HepG2 (cell line): ENCODE results near the gene MYL12B. TPM values are rescaled to one million over a fixed set of nuclear protein-coding genes. Genes with fewer than 3 reads are reported as not detected.
A peak's percentile ranks its signal among the peaks of the same experiment; 100 is the strongest.

Experiments used
- ATAC-seq: fragments of 200-7000 bp; cut with Tn5 transposase; 3 replicates; pipeline ENCODE4 v1.9.1; 2020; ENCODE audit warnings: mild to moderate bottlenecking, moderate library complexity
- BruUV-seq: library from RNA; stranded (reverse); fragments of 400-500 nt; replicated peaks from 2 replicates; lab custom pipeline; 2021; lab: Mats Ljungman, UMichigan
- CTCF ChIA-PET: fragments of 300-600 bp; formaldehyde crosslinking; extraction: SDS; loops from one replicate; lab custom pipeline; 2021; ENCODE audit warnings: low total read pairs, inconsistent platforms, low intra/inter-chr PET ratio; lab: Yijun Ruan, JAX
- POLR2A ChIA-PET: fragments of 350-600 bp; sonication (Branson Sonifier 250); formaldehyde crosslinking; loops from one replicate; lab custom pipeline; 2020; ENCODE audit warnings: antibody characterized with exemption, inconsistent platforms; lab: Yijun Ruan, JAX
- DNase-seq: peaks from one replicate; pipeline ENCODE4 v3.0.0-alpha.2; 2015; ENCODE audit warnings: low spot score
- FAIRE-seq: peaks from 3 replicates; lab custom pipeline; 2011; peaks lifted over from hg19 to GRCh38; lab: Jason Lieb, UNC
- H2AFZ ChIP-seq: one replicate; pipeline ENCODE4 v1.6.1; 2011; ENCODE audit warnings: low read length, inconsistent platforms
- H3K27ac ChIP-seq: fragments of 300-600 bp; 3 replicates; pipeline ENCODE4 v1.8.0; 2011; ENCODE audit warnings: mixed run types, mild to moderate bottlenecking, mixed read lengths, low read length, inconsistent platforms; ENCODE audit not compliant: insufficient read depth; ENCODE audit errors: extremely low read length
- H3K27me3 ChIP-seq, 2 experiments: fragments of 200-600 bp in 1 of 2; 2 replicates in 1 of 2; 3 replicates in 1 of 2; pipeline versions ENCODE4 v1.6.0 to v1.8.0; 2011; ENCODE audit warnings: low read length in 2 of 2, mild to moderate bottlenecking in 2 of 2, moderate library complexity in 2 of 2, inconsistent platforms in 1 of 2; ENCODE audit not compliant: insufficient read depth in 2 of 2, control insufficient read depth in 1 of 2
- H3K36me3 ChIP-seq, 2 experiments: fragments of 200-600 bp in 1 of 2; replicated peaks in 1 of 2; 2 replicates in 1 of 2; 3 replicates in 1 of 2; pipeline versions ENCODE4 v1.5.1 to v1.8.0; 2011; ENCODE audit warnings: low read length in 2 of 2, inconsistent platforms in 1 of 2; ENCODE audit not compliant: insufficient read depth in 2 of 2, control insufficient read depth in 1 of 2
- H3K4me1 ChIP-seq: 2 replicates; pipeline ENCODE4 v1.5.1; 2012; ENCODE audit warnings: low read length, inconsistent platforms; ENCODE audit not compliant: insufficient read depth
- H3K4me2 ChIP-seq: 2 replicates; pipeline ENCODE4 v1.6.0; 2011; ENCODE audit warnings: low read depth, low read length, inconsistent platforms
- H3K4me3 ChIP-seq, 3 experiments: fragments of 200-600 bp in 1 of 3; sonication (generic), shearing (Covaris generic) in 1 of 3; replicated peaks in 1 of 3; 2 replicates each; pipeline ENCODE4 v1.5.1; 2011 to 2016; ENCODE audit warnings: low read length in 3 of 3, inconsistent platforms in 2 of 3, low read depth in 2 of 3, mild to moderate bottlenecking in 2 of 3, control low read depth in 1 of 3, mixed read lengths in 1 of 3; ENCODE audit not compliant: insufficient read depth in 1 of 3
- H3K79me2 ChIP-seq: one replicate; pipeline ENCODE4 v1.6.1; 2011; ENCODE audit warnings: low read length, inconsistent platforms; ENCODE audit not compliant: insufficient read depth
- H3K9ac ChIP-seq: 2 replicates; pipeline ENCODE4 v1.6.0; 2011; ENCODE audit warnings: mild to moderate bottlenecking, low read depth, low read length, inconsistent platforms; ENCODE audit not compliant: insufficient read depth
- H3K9me3 ChIP-seq: 2 replicates; pipeline ENCODE4 v1.5.1; 2012; ENCODE audit warnings: mild to moderate bottlenecking, low read length
- H4K20me1 ChIP-seq: 2 replicates; pipeline ENCODE4 v1.6.0; 2011; ENCODE audit warnings: inconsistent platforms, mild to moderate bottlenecking, low read length, moderate library complexity; ENCODE audit not compliant: insufficient read depth
- ARID2 ChIP-seq: sonication (generic); formaldehyde crosslinking; IDR thresholded peaks from 2 replicates; pipeline ENCODE4 v1.8.1; 2022; ENCODE audit warnings: mild to moderate bottlenecking, missing genetic modification reagents, borderline replicate concordance
- HNF4A ChIP-seq: sonication (generic); formaldehyde crosslinking; IDR thresholded peaks from 2 replicates; pipeline ENCODE4 v1.4.0; 2020; ENCODE audit warnings: missing genetic modification reagents
- KLF6 ChIP-seq: IDR thresholded peaks from 2 replicates; pipeline ENCODE4 v1.8.0; 2016; ENCODE audit warnings: missing biosample characterization, missing genetic modification reagents
- MXI1 ChIP-seq: IDR thresholded peaks from 3 replicates; pipeline ENCODE4 v1.6.1; 2012; ENCODE audit warnings: low read depth, low read length, inconsistent platforms, borderline replicate concordance
- NFYB ChIP-seq: sonication (generic); formaldehyde crosslinking; IDR thresholded peaks from 2 replicates; pipeline ENCODE4 v1.4.0; 2020; ENCODE audit warnings: missing genetic modification reagents
- POLR2AphosphoS2 ChIP-seq: IDR thresholded peaks from 2 replicates; pipeline ENCODE4 v1.6.1; 2011; ENCODE audit warnings: low read depth, low read length, improper control_type of control experiment
- SRSF9 ChIP-seq: fragments of 200-400 bp; formaldehyde crosslinking; IDR thresholded peaks from 2 replicates; pipeline ENCODE4 v1.6.1; 2018; ENCODE audit warnings: borderline replicate concordance, mild to moderate bottlenecking, low read depth, low read length; ENCODE audit not compliant: insufficient read depth, poor library complexity, severe bottlenecking
- ZNF274 ChIP-seq: sonication (generic); formaldehyde crosslinking; IDR thresholded peaks from 2 replicates; pipeline ENCODE4 v1.5.1; 2020; ENCODE audit warnings: mild to moderate bottlenecking, missing genetic modification reagents
- ZNF33B ChIP-seq: sonication (generic); formaldehyde crosslinking; IDR thresholded peaks from 2 replicates; pipeline ENCODE4 v1.5.1; 2020; ENCODE audit warnings: mild to moderate bottlenecking, missing genetic modification reagents
- ZSCAN25 ChIP-seq: sonication (generic); formaldehyde crosslinking; IDR thresholded peaks from 2 replicates; pipeline ENCODE4 v1.8.0; 2022; ENCODE audit warnings: mild to moderate bottlenecking, missing genetic modification reagents
- WGBS: methylation state at CpG from one replicate; pipeline ENCODE4 v1.1.6; 2017; ENCODE audit warnings: low lambda C conversion rate; 5-methylcytosine and 5-hydroxymethylcytosine counted together
- in situ Hi-C: cut with HindIII; loops from 2 replicates; pipeline ENCODE4 v1.10.0; 2017; ENCODE audit warnings: low pct_unique_long_range_greater_than_20kb; ENCODE audit not compliant: extremely low pct_ligation_motif_present
- intact Hi-C: fragments of 100-400 bp; cut with micrococcal nuclease; formaldehyde crosslinking; loops from one replicate; pipeline ENCODE4 v1.10.0; 2022; ENCODE audit not compliant: unreplicated experiment
- polyA plus RNA-seq, 8 experiments: library from polyadenylated mRNA; depleted of rRNA in 3 of 8; stranded (reverse) in 7 of 8; unstranded in 1 of 8; fragments of >200 nt; fragmentation: Illumina TruSeq in 4 of 8; extraction: Trizol in 4 of 8; gene quantifications; 2 replicates each; pipeline versions ENCODE4 v1.2.1 to v1.2.3, GENCODE V29; 2011 to 2016; ENCODE audit warnings: low read depth in 4 of 8, missing spikeins in 1 of 8, mixed read lengths in 1 of 8; ENCODE audit not compliant: insufficient read depth in 1 of 8
- total RNA-seq, 5 experiments: library from RNA; depleted of rRNA; stranded (reverse); fragments of >200 nt; fragmentation: Illumina TruSeq; extraction: Trizol; gene quantifications; 2 replicates each; pipeline ENCODE4 v1.2.3, GENCODE V29; 2016; ENCODE audit warnings: low read depth in 1 of 5
- TF ChIP-seq, protein P1 (sequence below): sonication (generic); formaldehyde crosslinking; conservative IDR thresholded peaks from 2 replicates; pipeline ENCODE4 v1.8.1; 2023; ENCODE audit warnings: missing genetic modification reagents
- TF ChIP-seq, protein P2 (sequence below): sonication (generic); formaldehyde crosslinking; IDR thresholded peaks from 2 replicates; pipeline ENCODE4 v1.5.1; 2020; ENCODE audit warnings: mild to moderate bottlenecking, missing genetic modification reagents

MYL12B gene
- total and polyA plus RNA-seq, 2 of the 13 experiments (the other 11 are each of a cell fraction or from before 2014, with no cell fraction given): 265 to 340 TPM

- FAIRE-seq: no peak
- H3K36me3 ChIP-seq: no peaks in the 10 kb centered on the region
- peak overlapping the region; percentile 76 for H3K27ac ChIP-seq
- POLR2A ChIA-PET: interaction anchor here (0.7 to 3.3 kb wide), 6 partner anchors 9 to 449 kb away, joined by 3 to 28 read pairs (median 4); partner anchors contain the start of gene MYL12A
- no peak overlapping the region for H2AFZ ChIP-seq
- peak overlapping the region; percentile 59; the same call in 1 of the 2 replicates for H3K4me2 ChIP-seq
- no peak overlapping the region for H3K9ac ChIP-seq
- no peak for TF ChIP-seq MXI1
- TF ChIP-seq HNF4A (CRISPR knock-in tag): peak; percentile 35
- TF ChIP-seq, all 625 proteins: peak for 1
- Histone ChIP-seq H3K9me3 (no peaks in the 10 kb centered on the region), H3K4me1 (peaks cover 60% of the 10 kb centered on the region), H4K20me1 (no peaks in the 10 kb centered on the region), H3K79me2 (no peaks in the 10 kb centered on the region), H3K27me3 (no peaks in the 10 kb centered on the region), H3K4me3 (no peak overlapping the region)
- ATAC-seq: no peak
- WGBS: 62% methylated on average over 5 of the region's 5 CpGs
- BruUV-seq: no TSS peak
- CTCF ChIA-PET: no interaction called here
- no peak for DNase-seq
- intact Hi-C loops (no loop called here), in situ Hi-C loops (no loop called here)
Measured at GRCh38 chr18:3216987-3217386, 44.9 kb upstream of the MYL12B start.

GRCh38 chr18:3217948-3218647 is 43.8 kb upstream of the MYL12B start:
- ChIA-PET POLR2A (interaction anchor here (1.0 to 3.3 kb wide), 16 partner anchors 8 to 448 kb away, joined by 3 to 28 read pairs (median 4); partner anchors contain the start of gene MYL12A), CTCF (no interaction called here)
- peak overlapping the region in 2 of 3 experiments; percentile 19 to 20; a peak in 1 of 6 replicates for H3K4me3 ChIP-seq
- peak overlapping the region; percentile 59 for H3K4me2 ChIP-seq
- ATAC-seq (peak; percentile 99), DNase-seq (peak; percentile 96), FAIRE-seq (peak; percentile 96)
- H3K27ac ChIP-seq: peak overlapping the region; percentile 76
- no peaks in the 10 kb centered on the region for H4K20me1 ChIP-seq
- TSS peak; percentile 82 for BruUV-seq
- H3K79me2 ChIP-seq: no peaks in the 10 kb centered on the region
- no peaks in the 10 kb centered on the region for H3K27me3 ChIP-seq
- in situ Hi-C loops (no loop called here), intact Hi-C loops (loop anchor here (2.0 kb wide), 1 partner anchor 15 kb away; no protein-coding TSS in a partner anchor)
- no peak overlapping the region for H3K9ac ChIP-seq
- WGBS: 23% methylated on average over 3 of the region's 3 CpGs
- H3K4me1 ChIP-seq: peaks cover 50% of the 10 kb centered on the region
- no peaks in the 10 kb centered on the region for H3K9me3 ChIP-seq
- H2AFZ ChIP-seq: no peak overlapping the region
- no peaks in the 10 kb centered on the region for H3K36me3 ChIP-seq
- TF ChIP-seq NFYB (CRISPR knock-in tag): no peak
- TF ChIP-seq ZNF274: no peak
- no peak for TF ChIP-seq POLR2AphosphoS2
- TF ChIP-seq SRSF9: no peak
- no peak for TF ChIP-seq ARID2 (CRISPR knock-in tag)
- TF ChIP-seq ZNF33B (CRISPR knock-in tag): no peak
- TF ChIP-seq, protein P1, sequence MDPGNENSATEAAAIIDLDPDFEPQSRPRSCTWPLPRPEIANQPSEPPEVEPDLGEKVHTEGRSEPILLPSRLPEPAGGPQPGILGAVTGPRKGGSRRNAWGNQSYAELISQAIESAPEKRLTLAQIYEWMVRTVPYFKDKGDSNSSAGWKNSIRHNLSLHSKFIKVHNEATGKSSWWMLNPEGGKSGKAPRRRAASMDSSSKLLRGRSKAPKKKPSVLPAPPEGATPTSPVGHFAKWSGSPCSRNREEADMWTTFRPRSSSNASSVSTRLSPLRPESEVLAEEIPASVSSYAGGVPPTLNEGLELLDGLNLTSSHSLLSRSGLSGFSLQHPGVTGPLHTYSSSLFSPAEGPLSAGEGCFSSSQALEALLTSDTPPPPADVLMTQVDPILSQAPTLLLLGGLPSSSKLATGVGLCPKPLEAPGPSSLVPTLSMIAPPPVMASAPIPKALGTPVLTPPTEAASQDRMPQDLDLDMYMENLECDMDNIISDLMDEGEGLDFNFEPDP (CRISPR knock-in tag): no peak
- TF ChIP-seq ZSCAN25 (CRISPR knock-in tag): no peak
- TF ChIP-seq, protein P2, sequence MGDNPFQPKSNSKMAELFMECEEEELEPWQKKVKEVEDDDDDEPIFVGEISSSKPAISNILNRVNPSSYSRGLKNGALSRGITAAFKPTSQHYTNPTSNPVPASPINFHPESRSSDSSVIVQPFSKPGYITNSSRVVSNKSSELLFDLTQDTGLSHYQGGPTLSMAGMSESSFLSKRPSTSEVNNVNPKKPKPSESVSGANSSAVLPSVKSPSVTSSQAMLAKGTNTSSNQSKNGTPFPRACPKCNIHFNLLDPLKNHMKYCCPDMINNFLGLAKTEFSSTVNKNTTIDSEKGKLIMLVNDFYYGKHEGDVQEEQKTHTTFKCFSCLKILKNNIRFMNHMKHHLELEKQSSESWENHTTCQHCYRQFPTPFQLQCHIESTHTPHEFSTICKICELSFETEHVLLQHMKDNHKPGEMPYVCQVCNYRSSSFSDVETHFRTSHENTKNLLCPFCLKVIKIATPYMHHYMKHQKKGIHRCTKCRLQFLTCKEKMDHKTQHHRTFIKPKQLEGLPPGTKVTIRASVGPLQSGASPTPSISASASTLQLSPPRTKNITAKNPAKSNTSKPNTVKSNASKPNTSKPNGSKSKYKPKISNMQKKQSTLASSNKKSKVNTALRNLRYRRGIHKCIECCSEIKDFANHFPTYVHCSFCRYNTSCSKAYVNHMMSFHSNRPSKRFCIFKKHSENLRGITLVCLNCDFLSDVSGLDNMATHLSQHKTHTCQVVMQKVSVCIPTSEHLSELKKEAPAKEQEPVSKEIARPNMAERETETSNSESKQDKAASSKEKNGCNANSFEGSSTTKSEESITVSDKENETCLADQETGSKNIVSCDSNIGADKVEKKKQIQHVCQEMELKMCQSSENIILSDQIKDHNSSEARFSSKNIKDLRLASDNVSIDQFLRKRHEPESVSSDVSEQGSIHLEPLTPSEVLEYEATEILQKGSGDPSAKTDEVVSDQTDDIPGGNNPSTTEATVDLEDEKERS (CRISPR knock-in tag): no peak
- TF ChIP-seq KLF6 (CRISPR knock-in tag): no peak
